IPS-18c (cell line): ENCODE data around the gene CAMK1D.

Experiments used
- H3K4me3 ChIP-seq: 2 replicates; pipeline ENCODE4 v1.7.0; 2013; ENCODE audit warnings: low read depth, mild to moderate bottlenecking, low read length, moderate library complexity; ENCODE audit not compliant: insufficient read depth
- H3K9me3 ChIP-seq: one replicate; pipeline ENCODE4 v1.6.1; 2013; ENCODE audit warnings: mild to moderate bottlenecking, low read length, moderate library complexity; ENCODE audit not compliant: control insufficient read depth, insufficient read depth

The CAMK1D gene

DNA sequence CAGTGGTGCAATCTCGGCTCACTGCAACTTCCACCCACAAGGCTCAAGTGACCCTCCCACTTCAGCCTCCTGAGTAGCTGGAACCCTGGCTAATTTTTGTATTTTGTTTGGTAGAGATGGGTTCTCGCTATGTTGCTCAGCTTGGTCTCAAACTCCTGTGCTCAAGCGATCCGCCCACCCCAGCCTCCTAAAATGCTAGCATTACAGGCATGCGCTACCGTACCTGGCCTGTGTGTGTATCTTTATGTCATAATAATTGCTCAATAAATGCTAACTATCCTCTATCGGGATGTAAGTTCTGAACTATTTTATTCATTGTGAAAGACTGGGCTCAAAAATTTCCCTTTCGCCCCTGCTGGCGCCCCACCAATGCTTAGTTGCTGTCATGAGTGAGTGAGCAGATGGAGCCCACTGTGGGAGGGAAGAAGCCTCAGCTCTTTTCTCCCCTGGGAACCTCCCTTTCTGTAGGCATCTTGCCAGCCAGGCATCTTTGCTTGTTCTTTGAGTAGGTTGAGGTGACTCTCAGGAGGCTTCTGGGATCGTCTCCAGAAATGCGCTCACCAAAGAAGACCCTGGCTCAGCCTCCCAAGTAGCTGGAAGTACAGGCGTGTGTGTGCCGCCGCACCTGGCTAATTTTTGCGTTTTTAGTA, 38.3 kb downstream of the CAMK1D start:
- Histone ChIP-seq H3K9me3 (no peaks in the 10 kb centered on the region), H3K4me3 (no peak overlapping the region)

DNA sequence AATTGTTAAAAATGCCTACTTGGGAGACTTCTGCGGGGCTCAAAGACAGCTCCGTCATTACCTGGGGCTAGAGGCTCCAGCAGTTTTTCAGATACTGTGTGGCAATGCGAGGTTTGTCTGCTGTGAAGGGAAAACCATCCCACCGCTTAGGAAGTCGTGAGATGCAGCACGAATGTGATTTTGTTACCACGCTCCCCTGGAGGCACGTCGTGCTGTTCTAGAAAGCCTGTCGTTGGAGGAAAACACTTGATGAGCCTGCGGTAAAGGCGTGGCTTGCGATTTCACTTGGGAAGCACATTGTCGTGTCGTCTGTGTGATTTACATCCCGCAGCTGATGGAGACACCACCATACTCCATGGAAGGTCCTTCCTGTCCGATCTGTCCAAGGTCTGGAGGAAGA, 39.3 kb downstream of the CAMK1D start:
- no peak overlapping the region for H3K4me3 ChIP-seq
- peaks cover under 1% of the 10 kb centered on the region for H3K9me3 ChIP-seq

DNA sequence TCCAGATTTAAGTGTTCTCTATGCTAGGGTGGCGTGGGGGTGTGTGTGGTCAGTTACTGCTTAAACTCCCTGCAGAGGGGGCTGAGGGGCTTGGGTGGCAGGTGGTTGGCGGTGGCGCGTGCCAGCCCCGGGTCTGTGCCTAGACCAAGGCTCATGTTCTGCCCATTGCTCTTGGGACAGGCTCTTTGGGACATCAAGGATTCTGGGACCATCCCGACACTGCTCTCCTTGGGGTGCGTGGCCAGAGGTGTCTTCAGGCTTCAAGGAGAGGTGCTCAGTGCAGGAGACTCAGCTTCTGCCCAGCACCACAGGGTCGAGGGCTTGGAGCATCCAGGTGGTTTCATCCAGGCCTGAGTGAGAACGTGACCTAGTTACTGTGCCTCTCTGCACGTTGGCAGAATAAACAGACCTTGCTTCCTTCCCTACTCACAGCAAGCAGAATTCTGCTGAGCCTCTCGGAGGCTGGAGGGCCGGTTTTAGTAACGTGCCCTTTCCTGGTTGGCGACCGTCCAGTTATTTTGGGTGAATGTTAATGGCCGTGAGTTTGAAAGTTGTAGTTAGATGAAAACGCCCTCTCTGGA, 39.9 kb downstream of the CAMK1D start:
- no peak overlapping the region for H3K4me3 ChIP-seq
- peaks cover 2% of the 10 kb centered on the region for H3K9me3 ChIP-seq

DNA sequence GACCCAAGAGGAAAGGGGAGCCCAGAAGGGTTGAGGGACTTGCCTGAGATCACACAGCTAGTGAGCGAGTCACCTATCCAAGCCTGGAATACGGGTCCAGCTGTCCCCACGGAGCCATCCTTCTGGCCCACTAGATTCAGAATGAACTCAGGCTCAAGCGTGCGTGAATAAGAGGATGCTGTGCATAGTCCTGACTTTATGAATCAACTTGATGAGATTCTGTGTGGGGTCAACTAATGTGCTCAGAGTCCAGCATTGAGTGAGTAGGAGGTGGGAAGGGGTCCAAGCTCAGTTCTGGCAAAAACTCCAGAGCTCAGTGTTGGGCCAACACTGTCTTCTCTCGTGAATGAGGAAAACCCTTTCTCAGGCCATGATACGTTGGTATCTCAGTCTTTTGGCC, 41.4 kb downstream of the CAMK1D start:
- H3K4me3 ChIP-seq: no peak overlapping the region
- peaks cover 2% of the 10 kb centered on the region for H3K9me3 ChIP-seq

DNA sequence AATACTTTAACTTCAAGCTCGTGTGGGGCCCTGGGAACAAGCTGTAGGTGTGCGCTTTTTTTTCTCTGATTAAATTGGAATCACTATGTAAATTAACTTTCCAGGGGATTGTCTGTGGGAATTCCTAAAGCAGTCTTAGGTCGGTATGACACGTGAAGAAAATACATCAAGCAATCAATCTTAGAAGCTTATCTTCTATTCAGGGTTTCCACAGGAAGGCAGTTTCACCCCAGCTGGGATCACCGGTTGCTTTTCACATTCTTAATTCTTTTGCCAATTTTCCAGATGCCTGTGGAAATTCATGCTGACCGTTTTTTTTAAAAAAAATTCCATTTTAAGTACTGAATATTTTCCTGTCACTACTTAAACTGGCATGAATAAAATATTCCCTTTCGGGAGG, 41.9 kb downstream of the CAMK1D start:
- no peak overlapping the region for H3K4me3 ChIP-seq
- peaks cover 2% of the 10 kb centered on the region for H3K9me3 ChIP-seq

DNA sequence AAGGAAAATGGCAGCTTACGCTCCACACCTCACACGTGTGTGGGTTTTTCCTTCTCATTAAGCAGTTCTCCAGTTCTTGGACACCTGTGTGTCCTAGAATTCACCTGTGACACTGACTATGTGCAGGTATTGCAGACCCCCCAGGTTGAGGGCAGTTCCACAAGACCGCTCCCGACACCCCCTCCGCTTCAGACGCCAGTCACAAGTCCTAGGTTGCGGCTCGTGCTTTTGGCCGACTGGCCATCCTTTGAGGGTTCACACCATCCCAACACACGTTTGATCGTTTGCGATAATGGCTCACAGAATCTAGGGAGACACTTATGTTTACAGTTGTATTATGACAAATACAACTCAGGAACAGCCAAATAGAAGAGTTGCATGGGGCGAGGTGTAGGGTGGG, 44.5 kb downstream of the CAMK1D start:
- Histone ChIP-seq H3K9me3 (peaks cover 2% of the 10 kb centered on the region), H3K4me3 (no peak overlapping the region)

DNA sequence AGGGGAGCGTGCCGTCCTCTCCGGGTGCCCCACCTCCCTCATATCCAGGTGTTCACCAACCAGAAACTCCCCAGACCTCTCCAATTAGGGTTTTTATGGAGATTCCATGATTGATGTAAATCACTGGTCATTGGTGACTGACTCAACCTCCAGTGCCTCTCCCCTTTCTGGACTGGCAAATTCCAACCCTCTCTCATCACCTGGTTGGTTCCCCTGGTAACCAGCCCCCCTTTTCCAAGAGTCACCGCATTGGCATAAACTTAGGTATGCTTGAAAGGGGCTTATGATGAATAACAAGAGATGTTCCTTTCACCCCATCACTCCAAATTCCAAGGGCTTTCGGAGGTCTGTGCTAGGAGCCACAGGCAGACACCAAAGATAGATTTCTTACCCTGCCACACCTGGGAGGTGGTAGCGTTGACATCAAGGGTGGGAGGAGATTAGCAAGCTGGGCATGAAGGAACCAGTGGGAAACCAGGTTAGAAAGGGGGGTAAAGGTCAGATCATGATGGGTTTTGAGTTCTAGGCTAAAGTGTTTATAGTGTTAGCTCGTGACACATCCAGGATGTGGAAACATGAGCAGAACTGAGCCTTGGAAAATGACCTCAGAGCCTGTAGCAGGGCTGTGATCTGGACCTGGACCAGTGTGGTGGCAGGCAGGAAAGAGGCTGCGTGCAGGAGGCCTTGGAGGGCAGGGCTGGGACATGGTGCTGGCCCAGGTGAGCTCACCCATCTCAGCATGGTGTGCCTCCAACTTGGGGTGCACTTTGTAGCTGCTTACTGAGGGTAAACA, 45.1 kb downstream of the CAMK1D start:
- H3K4me3 ChIP-seq: no peak overlapping the region
- peaks cover 2% of the 10 kb centered on the region for H3K9me3 ChIP-seq

DNA sequence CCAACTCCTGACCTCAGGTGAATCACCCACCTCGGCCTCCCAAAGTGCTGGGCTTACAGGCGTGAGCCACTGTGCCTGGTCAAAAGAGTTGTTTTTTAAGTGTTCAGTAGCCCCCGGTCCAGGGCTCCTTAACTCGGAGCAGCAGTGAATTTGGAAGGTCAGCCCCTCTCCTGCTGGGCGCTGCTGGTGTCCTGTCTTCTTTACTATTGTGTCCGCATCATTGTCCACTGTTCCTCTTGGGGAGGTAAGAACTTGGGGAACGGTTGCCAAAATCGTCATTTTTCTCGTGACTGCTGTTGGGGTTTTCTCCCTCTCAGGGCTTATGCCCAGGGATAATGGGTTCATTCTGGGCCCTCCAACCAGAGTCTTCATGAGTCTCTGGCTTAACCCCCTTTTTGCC, 46.7 kb downstream of the CAMK1D start:
- no peak overlapping the region for H3K4me3 ChIP-seq
- peaks cover 2% of the 10 kb centered on the region for H3K9me3 ChIP-seq

DNA sequence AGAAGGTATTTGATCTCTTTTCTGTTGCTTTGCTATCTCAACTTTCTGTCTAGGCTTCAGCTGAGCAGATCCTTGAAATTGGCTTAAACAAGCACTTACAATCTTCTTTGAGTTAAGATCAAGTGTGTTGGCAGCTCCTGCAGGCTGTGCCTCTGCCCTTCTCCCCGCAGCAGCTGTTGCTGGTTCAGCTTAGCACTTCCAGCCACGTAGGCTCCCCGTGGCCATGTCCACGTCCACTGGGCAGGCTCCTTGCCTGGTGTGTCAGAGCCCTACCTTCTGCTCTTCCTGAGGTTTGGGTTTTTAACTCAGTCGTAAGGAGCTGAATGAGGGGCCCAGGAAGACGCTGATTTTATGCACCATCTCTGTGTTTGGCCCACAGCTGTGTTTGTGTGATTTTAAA, 47.2 kb downstream of the CAMK1D start:
- Histone ChIP-seq H3K9me3 (peaks cover 2% of the 10 kb centered on the region), H3K4me3 (no peak overlapping the region)

DNA sequence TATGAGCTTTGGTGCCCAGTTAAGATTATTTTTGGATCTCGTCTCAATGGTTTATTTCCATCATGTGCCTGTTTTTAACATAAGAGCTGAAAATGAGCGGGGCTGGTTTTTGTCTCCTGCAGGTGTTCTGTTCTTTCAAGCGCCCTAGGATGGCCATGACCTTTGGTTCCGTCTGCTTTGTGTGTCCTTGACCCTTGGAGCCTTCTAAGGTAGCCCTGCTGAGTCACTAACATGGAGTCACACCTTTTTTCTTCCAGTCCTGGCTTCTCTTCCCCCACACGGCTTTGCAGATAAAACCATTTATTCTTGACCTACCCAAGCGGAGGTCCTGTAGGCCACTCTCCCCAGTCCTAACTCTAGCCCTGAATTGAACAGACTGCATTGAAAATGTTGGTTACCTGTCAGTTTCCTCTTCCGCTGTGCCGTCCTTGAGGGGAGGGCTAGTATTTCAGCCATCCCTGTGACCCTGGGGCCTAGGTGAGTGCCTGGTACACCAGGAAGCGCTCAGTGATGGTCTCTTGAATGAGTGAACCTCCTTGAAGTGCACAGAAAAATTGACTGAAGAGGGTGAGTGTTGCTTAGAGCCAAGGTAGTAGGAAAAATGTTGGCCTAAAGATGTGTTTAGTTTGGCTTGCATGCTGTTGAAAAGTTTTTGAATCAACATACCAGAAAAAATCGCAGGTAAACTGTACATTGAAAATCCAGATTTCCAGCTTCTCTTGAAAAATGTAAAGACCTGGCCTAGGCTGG, 48.0 kb downstream of the CAMK1D start:
- no peak overlapping the region for H3K4me3 ChIP-seq
- peaks cover 2% of the 10 kb centered on the region for H3K9me3 ChIP-seq

DNA sequence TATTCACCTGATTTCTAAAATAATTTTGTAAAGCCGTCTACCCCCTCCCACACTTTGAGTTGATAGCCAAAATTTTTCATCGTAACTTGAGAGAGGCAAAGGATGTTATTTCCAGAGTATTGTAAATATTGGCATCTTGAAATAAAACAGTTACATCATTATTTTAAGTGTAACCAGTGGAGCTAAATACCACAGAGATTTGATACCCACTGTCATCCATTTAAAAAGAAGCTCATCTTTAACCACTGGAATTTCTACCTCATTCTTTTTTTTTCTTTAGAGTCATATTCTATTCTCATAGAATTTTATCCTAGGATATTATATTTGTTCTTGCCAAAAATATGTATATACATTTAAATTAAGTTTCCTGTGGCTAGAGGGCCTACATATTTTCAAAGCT, 48.6 kb downstream of the CAMK1D start:
- peaks cover 2% of the 10 kb centered on the region for H3K9me3 ChIP-seq
- H3K4me3 ChIP-seq: no peak overlapping the region

DNA sequence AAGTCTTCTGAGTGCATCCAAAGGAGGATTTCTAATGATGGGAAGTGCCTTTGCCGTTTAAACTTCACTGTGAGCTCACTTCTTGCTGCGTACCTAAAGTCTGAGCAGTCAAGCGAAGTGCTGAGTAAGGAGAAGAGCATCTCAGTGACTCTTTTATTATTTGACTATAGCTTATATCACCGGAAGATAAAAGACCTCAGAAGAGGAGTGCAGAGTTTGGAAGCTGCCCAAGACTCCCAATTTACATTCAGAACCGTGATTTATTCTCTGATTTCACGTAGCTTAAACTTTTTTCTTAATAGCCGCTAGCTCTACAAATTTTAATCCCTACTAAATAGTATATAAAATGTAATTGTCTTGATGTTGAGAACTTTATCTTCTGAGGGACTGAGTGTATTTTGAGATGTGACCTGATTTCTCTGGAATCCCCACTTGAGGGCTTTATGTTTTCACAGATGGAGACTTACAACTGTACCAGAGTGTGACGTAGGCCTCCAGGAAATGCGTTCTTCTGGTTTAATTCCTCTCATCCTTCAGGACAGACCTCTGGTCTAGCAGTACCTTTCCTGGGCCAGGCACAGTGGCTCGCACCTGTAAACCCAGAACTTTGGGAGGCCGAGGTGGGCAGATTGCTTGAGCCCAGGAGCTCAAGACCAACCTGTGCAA, 51.1 kb downstream of the CAMK1D start:
- Histone ChIP-seq H3K4me3 (no peak overlapping the region), H3K9me3 (no peaks in the 10 kb centered on the region)

DNA sequence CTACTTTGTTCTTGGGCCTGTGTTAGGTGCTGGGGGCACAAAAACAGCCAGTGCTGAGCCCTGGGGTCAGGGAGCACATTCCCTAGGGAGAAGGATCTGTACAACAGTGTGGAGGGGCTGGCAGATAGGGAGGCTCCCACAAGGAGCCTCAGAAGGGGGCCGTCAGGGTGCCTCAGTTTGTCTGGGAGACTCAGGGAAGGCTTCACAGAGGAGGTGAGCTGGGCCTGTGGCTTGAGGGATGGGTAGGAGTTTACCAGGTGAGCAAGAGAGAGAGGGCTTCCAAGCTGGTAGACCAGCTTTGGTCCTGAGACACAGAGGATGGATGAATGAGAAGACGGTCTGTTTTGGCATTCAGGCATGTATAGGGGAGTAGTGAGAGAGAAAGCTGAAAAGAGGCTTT, 52.1 kb downstream of the CAMK1D start:
- Histone ChIP-seq H3K9me3 (no peaks in the 10 kb centered on the region), H3K4me3 (no peak overlapping the region)

DNA sequence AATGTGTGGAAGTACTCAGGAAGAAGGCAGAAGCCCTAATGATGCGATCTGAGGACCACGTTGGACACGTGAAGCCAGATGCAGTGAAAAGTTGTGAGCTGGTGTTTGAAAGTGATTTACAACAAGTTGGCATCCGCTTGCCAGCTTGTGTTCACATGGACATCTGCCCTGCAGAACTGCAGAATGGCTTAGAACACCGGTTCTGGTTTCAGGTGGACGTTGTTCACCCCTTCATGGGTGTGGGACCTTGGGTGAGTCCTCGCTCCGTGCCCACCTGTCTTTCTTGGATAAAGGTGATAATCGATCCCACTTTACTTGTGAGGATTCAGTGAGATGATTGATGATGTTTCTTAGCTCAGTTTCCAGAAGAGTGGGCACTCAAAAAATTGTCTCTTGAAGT, 53.8 kb downstream of the CAMK1D start:
- H3K9me3 ChIP-seq: no peaks in the 10 kb centered on the region

DNA sequence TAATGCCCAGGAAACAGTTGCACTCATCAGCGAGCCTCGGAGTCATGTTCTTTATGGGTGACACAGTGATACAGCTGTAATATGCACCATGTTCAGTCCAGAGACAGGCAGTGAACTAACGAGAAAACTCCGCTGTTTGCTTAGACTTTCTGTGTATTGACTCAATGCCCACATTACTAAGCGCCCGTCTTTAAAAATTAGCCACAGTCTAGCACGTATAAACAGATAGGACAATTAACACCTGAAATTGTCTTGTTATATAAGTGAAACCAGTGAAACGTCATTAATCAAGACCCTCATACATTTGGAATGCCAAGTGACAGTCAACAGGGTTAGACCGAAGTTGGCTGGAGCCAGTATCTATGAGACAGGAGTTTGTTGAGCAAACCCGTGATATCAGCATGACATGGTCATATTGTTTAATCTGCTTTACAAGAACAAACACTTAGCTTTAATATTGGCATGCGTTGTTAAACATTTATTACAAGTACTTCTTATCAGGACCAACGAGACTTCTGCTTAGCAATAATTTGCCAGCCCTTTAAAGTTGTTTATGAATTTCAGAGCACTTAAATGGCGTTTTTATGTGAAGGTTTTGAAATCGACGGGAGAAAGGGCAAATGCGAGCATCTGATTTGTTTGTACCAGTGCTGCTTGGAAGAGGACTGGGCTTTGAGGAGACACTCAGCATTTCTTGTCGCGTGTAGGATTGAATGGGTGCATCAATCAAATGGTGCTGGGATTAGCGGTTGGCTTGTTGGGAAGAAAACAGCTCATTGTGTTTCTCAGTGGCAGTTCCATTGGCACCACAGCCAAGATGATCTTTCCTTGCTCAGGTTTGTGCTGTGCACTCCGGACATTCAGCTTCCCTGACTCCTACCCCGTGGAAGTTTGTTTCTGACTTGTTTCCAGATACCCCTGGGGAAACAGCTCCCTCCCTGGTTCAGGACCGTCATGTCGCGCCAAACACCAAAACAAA, 56.3 kb downstream of the CAMK1D start:
- H3K4me3 ChIP-seq: no peak overlapping the region
- H3K9me3 ChIP-seq: no peaks in the 10 kb centered on the region

More for the DNA sequence above, 53.8 kb downstream of the CAMK1D start:
- H3K4me3 ChIP-seq: no peak overlapping the region

DNA sequence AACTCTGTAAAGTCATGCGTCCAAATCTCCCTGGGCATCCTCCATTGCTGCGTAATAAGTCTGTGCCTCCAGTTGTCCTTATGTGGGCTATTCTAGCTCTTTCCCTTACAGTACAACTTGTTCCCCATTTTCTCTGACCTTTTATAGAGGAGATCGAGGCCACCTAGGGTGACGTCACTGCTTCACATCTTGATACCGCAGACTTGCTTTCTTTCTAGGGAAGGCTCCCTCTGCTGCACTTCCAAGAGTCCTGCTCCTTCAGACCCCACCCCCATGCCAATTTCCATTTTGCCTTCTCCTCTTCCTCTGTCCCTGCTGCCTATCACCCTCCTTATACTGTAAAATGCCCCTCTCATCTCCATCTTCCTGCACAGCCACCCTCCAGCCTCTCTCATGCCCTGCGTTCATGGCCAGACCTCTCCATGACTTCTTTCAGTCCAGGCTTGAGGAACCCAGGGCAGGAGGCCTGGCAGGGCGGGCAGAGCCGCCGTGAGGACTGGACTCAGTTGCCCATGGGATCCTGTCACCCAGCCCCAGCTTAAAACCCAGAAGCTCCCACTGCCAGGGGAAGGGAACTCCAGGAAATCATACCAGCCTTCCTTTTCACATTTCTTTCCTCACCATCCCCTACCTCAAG, 57.5 kb downstream of the CAMK1D start:
- no peak overlapping the region for H3K4me3 ChIP-seq
- H3K9me3 ChIP-seq: no peaks in the 10 kb centered on the region
